HepG2 (cell line): Measurements from ENCODE around the gene CELF5.

Source experiments
- HNRNPH1 ChIP-seq: fragments of 200-400 bp; formaldehyde crosslinking; optimal IDR thresholded peaks from 2 replicates; pipeline ENCODE3; 2017; ENCODE audit warnings: mild to moderate bottlenecking, low read depth, low read length
- MEIS1 ChIP-seq: sonication (generic); formaldehyde crosslinking; IDR thresholded peaks from 2 replicates; pipeline ENCODE4 v1.9.0; 2021; ENCODE audit warnings: mild to moderate bottlenecking, missing genetic modification reagents, moderate library complexity, borderline replicate concordance
- NFIC ChIP-seq: IDR thresholded peaks from 2 replicates; pipeline ENCODE4 v1.6.1; 2012; ENCODE audit warnings: mild to moderate bottlenecking, low read length, inconsistent platforms
- NFYB ChIP-seq: sonication (generic); formaldehyde crosslinking; IDR thresholded peaks from 2 replicates; pipeline ENCODE4 v1.4.0; 2020; ENCODE audit warnings: missing genetic modification reagents
- POLR2A ChIP-seq, 2 experiments: IDR thresholded peaks; 2 replicates each; pipeline ENCODE4 v1.6.1; 2011; ENCODE audit warnings: low read depth in 2 of 2, low read length in 2 of 2, mild to moderate bottlenecking in 1 of 2, moderate library complexity in 1 of 2; ENCODE audit not compliant: insufficient read depth in 1 of 2
- RORA ChIP-seq: sonication (generic); formaldehyde crosslinking; IDR thresholded peaks from 2 replicates; pipeline ENCODE4 v1.5.0; 2020; ENCODE audit warnings: mild to moderate bottlenecking, missing genetic modification reagents, moderate library complexity
- SMAD1 ChIP-seq: sonication (generic); formaldehyde crosslinking; IDR thresholded peaks from 2 replicates; pipeline ENCODE4 v1.4.0; 2020; ENCODE audit warnings: missing genetic modification reagents, low read depth, mild to moderate bottlenecking, borderline replicate concordance
- SUZ12 ChIP-seq: fragments of 150-350 bp; IDR thresholded peaks from 2 replicates; pipeline ENCODE4 v1.6.1; 2014; ENCODE audit warnings: low read depth, low read length
- TAF1 ChIP-seq: sonication (generic); formaldehyde crosslinking; IDR thresholded peaks from 2 replicates; pipeline ENCODE4 v1.4.0; 2020; ENCODE audit warnings: missing genetic modification reagents
- ZNF24 ChIP-seq: fragments of 450-650 bp; IDR thresholded peaks from 2 replicates; pipeline ENCODE4 v1.6.1; 2017; ENCODE audit warnings: antibody characterized with exemption, mild to moderate bottlenecking
- ZNF614 ChIP-seq: IDR thresholded peaks from 2 replicates; pipeline ENCODE4 v1.6.1; 2018; ENCODE audit warnings: missing biosample characterization, missing genetic modification reagents, inconsistent platforms, borderline replicate concordance
- ZNF780A ChIP-seq: sonication (generic); formaldehyde crosslinking; IDR thresholded peaks from 2 replicates; pipeline ENCODE4 v1.8.0; 2022; ENCODE audit warnings: mild to moderate bottlenecking, missing genetic modification reagents, moderate library complexity
- TF ChIP-seq, protein P1 (sequence below): IDR thresholded peaks from 2 replicates; pipeline ENCODE4 v1.6.1; 2016; ENCODE audit warnings: missing compliant biosample characterization, missing genetic modification reagents, borderline replicate concordance
- TF ChIP-seq, protein P2 (sequence below): sonication (generic); formaldehyde crosslinking; IDR thresholded peaks from 2 replicates; pipeline ENCODE4 v1.8.1; 2023; ENCODE audit warnings: mild to moderate bottlenecking, moderate library complexity, missing genetic modification reagents

DNA sequence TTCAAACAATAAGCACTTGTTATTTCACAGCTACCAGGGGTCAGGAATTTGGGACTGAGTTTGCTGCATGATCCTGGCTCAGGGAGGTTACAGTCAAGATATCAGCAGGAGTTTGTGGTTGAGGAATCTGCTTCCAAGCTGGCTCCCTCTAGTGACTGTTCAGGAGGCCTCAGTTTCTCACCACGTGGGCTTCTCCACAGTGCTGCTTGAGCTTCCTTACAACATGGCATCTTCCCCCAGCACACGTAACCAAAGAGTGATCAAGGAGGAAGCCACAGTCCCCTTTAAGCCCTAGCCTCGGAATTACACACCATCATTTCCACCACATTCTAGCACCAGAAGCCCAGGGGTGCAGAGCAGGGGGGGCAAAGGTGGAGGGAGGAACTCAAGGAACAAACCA is 28.8 kb downstream of the CELF5 start:
- TF ChIP-seq MEIS1 (CRISPR knock-in tag) = no peak
- TF ChIP-seq ZNF780A (CRISPR knock-in tag) = no peak
- TF ChIP-seq, protein P1, sequence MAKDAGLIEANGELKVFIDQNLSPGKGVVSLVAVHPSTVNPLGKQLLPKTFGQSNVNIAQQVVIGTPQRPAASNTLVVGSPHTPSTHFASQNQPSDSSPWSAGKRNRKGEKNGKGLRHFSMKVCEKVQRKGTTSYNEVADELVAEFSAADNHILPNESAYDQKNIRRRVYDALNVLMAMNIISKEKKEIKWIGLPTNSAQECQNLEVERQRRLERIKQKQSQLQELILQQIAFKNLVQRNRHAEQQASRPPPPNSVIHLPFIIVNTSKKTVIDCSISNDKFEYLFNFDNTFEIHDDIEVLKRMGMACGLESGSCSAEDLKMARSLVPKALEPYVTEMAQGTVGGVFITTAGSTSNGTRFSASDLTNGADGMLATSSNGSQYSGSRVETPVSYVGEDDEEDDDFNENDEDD (CRISPR knock-in tag) = no peak
- TF ChIP-seq HNRNPH1 = no peak
- no peak for TF ChIP-seq POLR2A (IDR thresholded peaks at IDR 0.05; ENCODE audit: insufficient read depth in 1 of 2, low read depth in 2 of 2, low read length in 2 of 2)
- no peak for TF ChIP-seq TAF1 (CRISPR knock-in tag)
- TF ChIP-seq RORA (CRISPR knock-in tag) = no peak
- TF ChIP-seq ZNF24 = no peak
- TF ChIP-seq, protein P2, sequence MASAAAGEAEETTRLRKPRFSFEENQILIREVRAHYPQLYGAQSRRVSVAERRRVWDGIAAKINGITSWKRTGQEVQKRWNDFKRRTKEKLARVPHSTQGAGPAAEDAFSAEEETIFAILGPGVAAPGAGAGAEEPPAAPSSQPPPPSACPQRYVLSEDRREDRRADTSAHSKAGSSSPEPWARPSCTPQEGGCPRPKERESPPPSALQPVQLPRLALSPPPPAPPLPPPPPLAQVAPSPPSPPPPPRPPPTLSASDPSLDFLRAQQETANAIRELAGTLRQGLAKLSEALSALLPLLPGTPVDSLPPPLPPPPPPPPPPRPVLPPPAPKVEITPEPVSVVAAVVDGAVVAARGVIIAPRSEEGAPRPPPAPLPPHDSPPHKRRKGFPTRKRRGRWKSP (CRISPR knock-in tag) = no peak
- no peak for TF ChIP-seq NFYB (CRISPR knock-in tag)
- no peak for TF ChIP-seq SUZ12
- no peak for TF ChIP-seq ZNF614 (CRISPR knock-in tag)
- no peak for TF ChIP-seq SMAD1
- TF ChIP-seq NFIC = no peak
